HEK293T (cell line): ENCODE data around the gene ECSIT.

ENCODE experiments used
- ARNT ChIP-seq: fragments of 450-650 bp; IDR thresholded peaks from 2 replicates; pipeline ENCODE4 v1.6.1; 2017; ENCODE audit warnings: mild to moderate bottlenecking
- BHLHE40 ChIP-seq: fragments of 450-650 bp; IDR thresholded peaks from 2 replicates; pipeline ENCODE4 v1.6.1; 2016; ENCODE audit warnings: mild to moderate bottlenecking, moderate library complexity, borderline replicate concordance
- ELF4 ChIP-seq: fragments of 450-650 bp; IDR thresholded peaks from 2 replicates; pipeline ENCODE4 v1.6.1; 2017; ENCODE audit warnings: antibody characterized with exemption
- FOXA1 ChIP-seq: fragments of 450-650 bp; IDR thresholded peaks from 2 replicates; pipeline ENCODE4 v1.6.1; 2016; ENCODE audit warnings: mild to moderate bottlenecking
- FOXK2 ChIP-seq: fragments of 450-650 bp; IDR thresholded peaks from 2 replicates; pipeline ENCODE4 v1.6.1; 2016; ENCODE audit warnings: mild to moderate bottlenecking
- FOXM1 ChIP-seq: fragments of 450-650 bp; IDR thresholded peaks from 2 replicates; pipeline ENCODE4 v1.6.1; 2017; ENCODE audit warnings: mild to moderate bottlenecking, borderline replicate concordance
- PKNOX1 ChIP-seq: fragments of 450-650 bp; IDR thresholded peaks from 2 replicates; pipeline ENCODE4 v1.6.1; 2016
- SP1 ChIP-seq: fragments of 450-650 bp; IDR thresholded peaks from 2 replicates; pipeline ENCODE4 v1.6.1; 2017
- SUZ12 ChIP-seq: fragments of 450-650 bp; IDR thresholded peaks from 2 replicates; pipeline ENCODE4 v1.6.1; 2016; ENCODE audit warnings: mild to moderate bottlenecking

GRCh38 chr19:11458236-11458900 lies 70.6 kb downstream of the ECSIT start:
- TF ChIP-seq ARNT (no peak), BHLHE40 (no peak), SUZ12 (no peak), SP1 (no peak), ELF4 (no peak), FOXM1 (no peak), PKNOX1 (no peak), FOXK2 (no peak), FOXA1 (no peak)
